H1 (cell line): ENCODE data around the gene YIF1B. TPM values are rescaled to one million over a fixed set of nuclear protein-coding genes. Genes with fewer than 3 reads are reported as not detected.

Experiments used
- ASH2L ChIP-seq: fragments of 200-600, 300-600 bp; sonication (generic); IDR thresholded peaks from one replicate; pipeline ENCODE4 v1.7.1; 2017; ENCODE audit warnings: low read length
- EP300 ChIP-seq, 2 experiments: IDR thresholded peaks; 1 replicate in 1 of 2; 2 replicates in 1 of 2; pipeline ENCODE4 v1.6.1; 2011 to 2012; ENCODE audit warnings: low read depth in 2 of 2, low read length in 2 of 2, mild to moderate bottlenecking in 2 of 2, borderline replicate concordance in 1 of 2, inconsistent platforms in 1 of 2, moderate library complexity in 1 of 2
- EZH2 ChIP-seq: fragments of 200-600 bp; sonication (generic); IDR thresholded peaks from 2 replicates; pipeline ENCODE4 v1.7.1; 2012; ENCODE audit warnings: low read depth, mild to moderate bottlenecking, moderate library complexity, low read length, inconsistent platforms; ENCODE audit not compliant: severe bottlenecking
- KDM5A ChIP-seq: fragments of 200-600 bp; IDR thresholded peaks from 2 replicates; pipeline ENCODE4 v1.7.1; 2012; ENCODE audit warnings: mild to moderate bottlenecking, low read length, inconsistent platforms, mixed read lengths
- SAP30 ChIP-seq: fragments of 300-600 bp; sonication (generic); IDR thresholded peaks from 2 replicates; pipeline ENCODE4 v1.7.1; 2012; ENCODE audit warnings: low read length, moderate library complexity, mild to moderate bottlenecking, inconsistent platforms; ENCODE audit not compliant: insufficient read depth, insufficient replicate concordance
- SIX5 ChIP-seq: IDR thresholded peaks from 2 replicates; pipeline ENCODE4 v1.6.1; 2011; ENCODE audit warnings: mild to moderate bottlenecking, low read depth, low read length
- TCF12 ChIP-seq: IDR thresholded peaks from 2 replicates; pipeline ENCODE4 v1.6.1; 2011; ENCODE audit warnings: low read depth, mild to moderate bottlenecking, low read length
- YY1 ChIP-seq: IDR thresholded peaks from 2 replicates; pipeline ENCODE4 v1.6.1; 2011; ENCODE audit warnings: low read depth, mild to moderate bottlenecking, low read length
- polyA plus RNA-seq, 7 experiments: library from polyadenylated mRNA; depleted of rRNA in 3 of 7; stranded (reverse) in 5 of 7; unstranded in 2 of 7; fragments of >200 nt in 5 of 7; fragments of 200-250 nt in 2 of 7; gene quantifications; 1 replicate in 5 of 7; 2 replicates in 1 of 7; 4 replicates in 1 of 7; pipeline versions ENCODE4 v1.2.1 to v1.2.3, GENCODE V29; 2011 to 2013; ENCODE audit warnings: missing spikeins in 2 of 7, mixed read lengths in 2 of 7
- total RNA-seq: library from RNA; stranded (reverse); fragmentation: NEBNext Ultra II Directional; extraction: Animal tissue kit (Norgen Biotek cat#: 25700); gene quantifications from 2 replicates; pipeline ENCODE4 v1.2.1, GENCODE V29; 2021
- TF ChIP-seq, protein P1 (sequence below), 3 experiments: IDR thresholded peaks; 1 replicate in 2 of 3; 2 replicates in 1 of 3; pipeline versions ENCODE4 v1.5.1 to v1.6.1; 2011; ENCODE audit warnings: low read length in 3 of 3, mild to moderate bottlenecking in 3 of 3, inconsistent platforms in 2 of 3, low read depth in 1 of 3, moderate library complexity in 1 of 3; ENCODE audit not compliant: insufficient read depth in 1 of 3; ENCODE audit errors: control extremely low read depth in 1 of 3

YIF1B gene
- total and polyA plus RNA-seq, 2 of the 8 experiments (the other 6 are each of a cell fraction or from before 2014, with no cell fraction given) = 89.6 to 305 TPM

DNA sequence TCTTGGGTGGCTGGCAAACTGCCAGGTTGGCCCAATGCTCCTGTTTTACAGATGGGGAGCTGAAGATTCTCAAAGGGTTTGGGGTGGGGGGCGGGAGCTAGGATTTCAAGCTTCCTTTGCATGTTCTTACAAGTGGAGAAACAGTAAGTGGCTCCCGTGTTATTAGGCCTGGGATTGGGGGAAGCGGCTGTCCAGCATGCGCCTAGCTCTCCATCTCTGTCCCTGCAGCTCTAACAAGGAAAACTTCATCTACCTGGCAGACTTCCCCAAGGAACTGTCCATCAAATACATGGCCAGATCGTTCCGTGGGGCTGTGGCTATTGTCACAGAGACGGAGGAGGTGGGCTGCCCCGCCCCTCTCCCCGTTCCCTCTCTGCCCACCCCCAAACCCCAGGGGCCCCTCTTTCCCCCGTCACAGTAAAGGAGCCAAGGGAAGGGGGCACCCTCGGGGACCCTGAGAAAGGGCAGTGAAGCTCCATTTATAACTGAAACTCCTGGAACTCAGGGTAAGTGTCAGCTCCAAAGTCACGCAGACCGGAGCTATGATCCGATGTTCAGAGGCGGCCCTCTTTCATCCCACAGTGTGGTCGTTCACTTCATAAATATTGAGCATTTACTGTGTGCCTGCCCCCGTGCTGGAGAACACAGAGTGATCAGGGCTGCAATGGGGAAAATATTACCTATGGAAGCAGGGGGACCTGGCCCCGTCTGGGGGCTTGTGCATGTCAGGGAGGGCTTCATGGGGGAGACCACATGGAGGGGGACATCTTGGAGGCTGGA is 43.7 kb upstream of the YIF1B start (continued):
- TF ChIP-seq, protein P1, sequence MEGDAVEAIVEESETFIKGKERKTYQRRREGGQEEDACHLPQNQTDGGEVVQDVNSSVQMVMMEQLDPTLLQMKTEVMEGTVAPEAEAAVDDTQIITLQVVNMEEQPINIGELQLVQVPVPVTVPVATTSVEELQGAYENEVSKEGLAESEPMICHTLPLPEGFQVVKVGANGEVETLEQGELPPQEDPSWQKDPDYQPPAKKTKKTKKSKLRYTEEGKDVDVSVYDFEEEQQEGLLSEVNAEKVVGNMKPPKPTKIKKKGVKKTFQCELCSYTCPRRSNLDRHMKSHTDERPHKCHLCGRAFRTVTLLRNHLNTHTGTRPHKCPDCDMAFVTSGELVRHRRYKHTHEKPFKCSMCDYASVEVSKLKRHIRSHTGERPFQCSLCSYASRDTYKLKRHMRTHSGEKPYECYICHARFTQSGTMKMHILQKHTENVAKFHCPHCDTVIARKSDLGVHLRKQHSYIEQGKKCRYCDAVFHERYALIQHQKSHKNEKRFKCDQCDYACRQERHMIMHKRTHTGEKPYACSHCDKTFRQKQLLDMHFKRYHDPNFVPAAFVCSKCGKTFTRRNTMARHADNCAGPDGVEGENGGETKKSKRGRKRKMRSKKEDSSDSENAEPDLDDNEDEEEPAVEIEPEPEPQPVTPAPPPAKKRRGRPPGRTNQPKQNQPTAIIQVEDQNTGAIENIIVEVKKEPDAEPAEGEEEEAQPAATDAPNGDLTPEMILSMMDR (IDR thresholded peaks at IDR 0.05; ENCODE audit: control extremely low read depth in 1 of 3, insufficient read depth in 1 of 3, low read depth in 1 of 3, low read length in 3 of 3) = no peak
- TF ChIP-seq YY1 = no peak
- TF ChIP-seq EP300 (IDR thresholded peaks at IDR 0.05; ENCODE audit: borderline replicate concordance in 1 of 2, low read depth in 2 of 2, low read length in 2 of 2) = no peak
- no peak for TF ChIP-seq SAP30
- no peak for TF ChIP-seq KDM5A
- TF ChIP-seq EZH2 = no peak
- TF ChIP-seq SIX5 = no peak
- TF ChIP-seq TCF12 = no peak
- TF ChIP-seq ASH2L = no peak
